Dedifferentiated amniotic fluid mesenchymal stem cell (primary cell): Measurements from ENCODE around the gene TSPO2.
"Not testable (repeated sequence)": the region's sequence is repeated elsewhere in the genome, so short reads cannot be mapped to it uniquely, and the experiment has no call there.

Experiments used
- DNase-seq: peaks from one replicate; pipeline ENCODE4 v3.0.0-alpha.2; 2016; ENCODE audit errors: extremely low spot score

Gene TSPO2, protein sequence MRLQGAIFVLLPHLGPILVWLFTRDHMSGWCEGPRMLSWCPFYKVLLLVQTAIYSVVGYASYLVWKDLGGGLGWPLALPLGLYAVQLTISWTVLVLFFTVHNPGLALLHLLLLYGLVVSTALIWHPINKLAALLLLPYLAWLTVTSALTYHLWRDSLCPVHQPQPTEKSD

DNA sequence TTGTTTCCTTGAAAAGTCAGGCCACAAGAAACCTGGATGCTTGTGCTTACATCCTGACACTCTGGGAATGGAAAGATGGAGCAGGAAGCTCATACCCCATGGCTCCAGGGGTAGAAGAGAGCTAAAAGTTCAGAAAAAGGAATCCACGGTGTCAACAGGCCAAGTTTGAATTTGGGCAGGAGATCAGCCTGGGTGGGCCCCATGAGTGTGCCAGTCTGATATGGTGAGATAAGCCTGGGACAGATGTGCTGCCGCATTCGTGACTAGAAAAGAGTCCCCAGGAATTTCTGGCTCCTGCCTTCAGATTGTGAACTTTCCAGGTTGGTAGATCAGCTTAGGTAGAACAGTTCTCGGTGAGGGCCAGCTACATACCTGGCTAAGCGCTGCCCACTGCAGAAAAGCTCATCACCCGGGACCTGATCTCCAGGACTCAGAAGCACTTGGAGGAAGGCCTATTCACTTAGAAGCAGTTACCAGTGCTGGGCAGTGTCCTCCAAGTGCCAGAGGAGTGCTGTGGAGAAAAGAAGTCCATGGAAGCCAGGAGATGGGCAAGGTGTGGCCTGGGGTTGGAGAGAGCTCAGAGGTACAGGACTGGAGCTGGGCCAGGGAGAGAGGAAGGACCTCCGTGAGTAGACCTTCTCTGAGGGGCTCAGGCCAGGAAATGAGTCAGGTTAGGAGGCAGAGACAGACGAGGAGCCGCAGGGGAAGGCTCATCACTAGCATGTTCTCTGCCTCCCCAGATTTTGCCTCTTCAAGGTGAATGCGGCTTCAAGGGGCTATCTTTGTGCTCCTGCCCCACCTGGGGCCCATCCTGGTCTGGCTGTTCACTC, at the start of gene TSPO2:
Gene TSPO2, plus strand, starts transcription at position 242 of the 830 bp plus-strand sequence. Its CDS starts 519 bp downstream, at position 761.
- no peak for DNase-seq

DNA sequence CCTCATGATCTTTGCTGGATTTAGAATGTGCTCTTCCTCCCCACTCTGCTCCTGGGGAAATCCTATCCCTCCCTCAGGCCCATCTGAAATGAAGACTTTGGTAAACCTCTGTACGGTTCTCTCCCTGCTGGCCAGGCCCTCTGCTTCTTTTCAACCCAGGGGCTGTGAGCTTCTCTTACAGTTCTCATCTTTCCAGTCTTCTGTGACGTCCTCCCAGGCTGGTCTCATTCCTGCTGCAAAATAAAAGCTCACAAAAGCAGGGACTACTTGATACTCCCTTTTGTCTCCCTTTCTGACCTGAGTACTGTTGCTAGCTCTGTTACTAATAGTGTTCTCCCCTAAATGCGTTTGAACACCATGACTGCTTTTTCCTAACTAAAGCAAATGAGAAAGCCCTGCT, 49.5 kb upstream of the TSPO2 start:
- no peak for DNase-seq

DNA sequence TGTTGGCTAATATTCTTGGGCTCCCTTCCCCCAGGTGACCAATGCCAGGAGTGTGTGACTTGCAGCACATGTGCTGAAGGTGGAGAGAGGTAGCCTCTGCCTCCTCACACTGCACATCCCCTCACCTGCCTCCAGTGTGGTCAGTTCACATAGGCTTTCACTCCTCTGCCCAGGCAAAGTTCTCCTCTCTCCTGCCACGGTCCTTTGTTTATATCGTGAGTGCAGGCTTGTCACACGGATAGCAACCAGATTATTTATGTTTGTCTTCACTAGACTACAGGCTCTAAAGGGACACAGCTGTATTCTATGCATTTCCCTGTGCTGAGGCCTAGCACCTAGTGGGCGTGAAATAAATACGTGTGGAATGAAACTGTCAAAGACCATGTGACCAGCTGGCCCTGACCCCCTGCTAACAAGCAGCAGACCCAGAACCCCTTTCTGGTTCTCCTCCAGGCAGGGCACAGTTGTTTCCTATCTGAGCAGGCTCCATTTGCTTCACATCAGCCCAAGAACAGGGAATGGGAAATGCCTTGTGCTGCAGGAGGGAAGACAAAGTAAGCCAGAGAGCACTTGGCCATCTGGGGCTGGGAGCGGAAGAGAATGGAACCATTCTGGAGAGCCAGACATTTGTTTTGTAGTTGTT, 45.6 kb upstream of the TSPO2 start:
- no peak for DNase-seq

DNA sequence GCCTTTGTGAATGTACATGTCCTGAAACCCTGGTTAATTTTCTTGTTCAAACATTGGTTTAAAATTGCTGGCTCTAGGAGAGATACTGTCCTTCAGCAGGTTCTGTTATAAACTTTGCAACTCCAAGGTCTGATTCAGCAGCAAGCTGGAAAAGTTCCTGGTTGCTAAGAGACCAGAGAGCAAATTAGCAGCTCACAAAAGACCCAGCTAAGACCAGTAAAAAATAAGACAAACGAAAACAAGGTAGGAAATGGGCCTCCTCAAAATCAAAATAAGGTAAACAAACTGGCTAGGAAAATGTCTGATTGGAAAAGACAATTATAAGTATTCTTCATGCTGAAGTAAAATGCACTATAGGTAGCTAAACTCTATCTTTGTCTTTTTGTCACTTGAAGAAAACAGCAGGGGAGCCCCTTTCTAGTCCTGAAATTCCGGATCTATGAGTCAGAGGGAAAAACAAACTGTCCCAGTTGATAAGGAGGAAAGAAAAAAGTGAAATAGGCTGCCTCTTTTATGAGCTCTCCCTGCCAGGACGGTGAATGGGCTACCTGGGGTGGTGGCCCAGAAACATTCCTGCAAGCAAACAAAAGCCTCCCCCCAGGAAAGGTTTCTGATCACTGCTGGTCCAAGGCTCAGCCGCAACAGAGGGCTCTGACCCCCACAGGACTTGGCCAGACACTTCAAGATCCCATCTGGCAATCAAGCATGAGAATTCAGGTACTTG, 44.9 kb upstream of the TSPO2 start:
- peak; percentile 27 for DNase-seq

DNA sequence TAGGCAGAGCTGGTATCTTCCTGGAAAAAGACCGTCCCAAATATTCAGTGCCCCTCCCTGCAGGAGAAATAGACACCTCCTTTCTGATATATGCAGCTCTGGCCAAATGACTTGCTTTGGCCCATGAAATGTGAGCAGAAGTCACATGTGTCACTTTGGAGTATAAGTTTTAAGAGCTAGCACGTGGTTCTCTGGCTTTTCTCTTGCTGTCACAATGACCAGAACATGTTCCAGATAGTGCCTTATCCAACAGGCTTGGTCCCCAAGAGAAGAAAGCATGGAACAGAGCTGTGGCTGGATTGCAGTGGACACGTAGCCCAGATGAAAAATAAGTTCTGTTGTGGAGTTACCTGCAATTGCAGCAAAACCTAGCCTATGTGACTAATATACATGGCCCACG, 43.6 kb upstream of the TSPO2 start:
- no peak for DNase-seq

DNA sequence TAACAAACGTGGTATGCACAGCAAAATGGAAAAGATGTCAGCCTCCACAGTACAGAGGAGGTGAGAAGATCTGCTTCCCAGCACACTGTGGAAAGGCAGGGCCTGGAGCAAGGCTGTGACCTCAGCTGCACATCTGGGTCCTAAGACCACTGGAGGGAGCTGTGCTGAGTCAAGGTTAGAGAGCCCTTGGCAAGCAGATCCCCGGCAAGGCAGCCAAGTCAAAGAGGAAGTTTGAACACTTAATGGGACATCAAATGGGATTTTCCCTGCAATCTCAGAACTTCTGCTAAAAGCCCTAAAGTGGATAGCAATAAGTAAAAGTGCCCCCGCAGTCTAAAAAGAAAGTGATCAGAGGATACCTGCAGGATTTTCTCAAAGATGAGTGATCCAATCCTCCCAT, 42.7 kb upstream of the TSPO2 start:
- no peak for DNase-seq

DNA sequence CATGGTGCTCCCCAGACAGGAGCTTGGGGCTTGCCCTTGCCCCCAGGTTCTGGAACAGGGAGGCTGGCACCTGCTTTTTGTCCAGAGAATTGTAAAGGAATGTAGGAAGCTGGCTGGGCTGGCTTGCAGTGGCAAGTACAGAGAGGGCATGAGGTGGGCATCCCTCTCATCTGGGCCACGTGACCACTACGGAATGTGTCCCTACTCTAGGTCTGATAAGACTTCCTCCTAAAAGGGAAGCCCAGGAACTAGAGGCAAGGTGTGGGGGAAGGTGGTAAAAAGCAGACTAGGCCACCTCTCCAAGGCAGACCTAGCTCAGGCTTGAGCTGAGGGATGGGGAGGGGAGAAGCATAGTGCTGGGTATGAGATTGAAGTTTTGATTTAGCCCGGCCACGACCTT, 42.0 kb upstream of the TSPO2 start:
- no peak for DNase-seq

DNA sequence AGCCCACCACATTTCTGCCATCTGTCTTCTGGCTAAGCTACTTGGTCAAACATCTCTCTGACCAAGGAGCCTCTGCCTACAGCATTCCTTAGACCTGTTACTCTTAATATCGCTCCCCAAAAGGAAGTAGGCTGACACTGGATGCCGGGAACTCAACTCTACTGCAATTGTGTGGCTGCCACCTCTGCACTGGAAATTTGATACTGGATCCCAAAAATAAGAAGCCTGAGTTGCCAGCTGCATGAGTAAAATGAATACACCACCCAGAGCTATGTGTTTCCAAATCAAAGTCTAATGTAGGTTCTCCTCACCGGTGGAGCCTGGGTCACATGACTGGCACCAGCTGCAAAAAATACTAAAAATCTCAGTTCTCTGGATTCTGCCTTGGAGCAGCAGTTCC, 40.1 kb upstream of the TSPO2 start:
- DNase-seq = no peak

DNA sequence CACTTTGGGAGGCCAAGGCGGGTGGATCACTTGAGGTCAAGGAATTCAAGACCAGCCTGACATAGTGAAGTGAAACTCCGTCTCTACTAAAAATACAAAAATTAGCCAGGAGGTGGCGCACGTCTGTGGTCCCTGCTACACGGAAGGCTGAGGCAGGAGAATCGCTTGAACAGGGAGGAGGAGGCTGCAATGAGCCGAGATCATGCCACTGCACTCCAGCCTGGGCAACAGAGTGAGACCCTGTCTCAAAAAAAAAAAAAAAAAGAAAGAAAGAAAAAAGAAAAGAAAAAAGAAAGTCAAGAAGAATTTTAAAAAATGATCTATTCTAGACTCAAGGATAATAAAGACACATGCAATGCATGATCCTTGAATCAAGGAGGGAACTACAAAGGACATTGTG, 36.0 kb upstream of the TSPO2 start:
- DNase-seq = peak; percentile 40

DNA sequence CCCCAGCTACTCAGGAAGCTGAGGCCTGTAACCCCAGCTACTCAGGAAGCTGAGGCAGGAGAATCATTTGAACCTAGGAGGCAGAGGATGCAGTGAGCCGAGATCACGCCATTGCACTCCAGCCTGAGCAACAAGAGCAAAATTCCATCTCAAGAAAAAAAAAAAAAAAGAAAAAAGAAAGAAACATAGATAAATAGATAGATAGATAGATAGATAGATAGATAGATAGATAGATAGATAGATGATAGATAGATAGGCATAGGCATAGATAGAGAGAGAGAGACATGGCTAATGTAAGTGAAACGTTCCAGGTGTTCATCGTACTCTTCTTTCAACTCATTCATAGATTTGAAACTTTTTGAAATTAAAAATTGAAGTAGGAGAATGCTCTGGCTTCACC, 35.3 kb upstream of the TSPO2 start:
- not testable (repeated sequence) for DNase-seq

DNA sequence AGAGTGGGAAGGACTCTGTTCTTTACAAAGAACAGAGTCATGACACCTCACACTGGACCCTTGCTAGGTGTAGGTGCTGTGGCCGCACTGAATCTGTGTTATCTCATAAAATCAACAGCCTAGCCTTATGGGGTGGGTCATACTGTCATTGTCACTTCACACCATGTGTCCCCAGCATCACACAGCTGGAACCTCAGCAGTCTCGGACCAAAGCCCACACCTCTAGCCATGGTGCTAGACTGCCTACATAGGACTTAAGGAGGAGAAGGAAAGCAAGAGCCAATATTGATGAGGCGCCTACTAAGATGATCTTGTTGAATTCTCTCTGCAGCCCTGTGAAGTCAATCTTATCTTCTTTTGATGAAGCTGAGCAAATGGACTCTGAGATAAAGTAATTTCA, 34.3 kb upstream of the TSPO2 start:
- DNase-seq = no peak

DNA sequence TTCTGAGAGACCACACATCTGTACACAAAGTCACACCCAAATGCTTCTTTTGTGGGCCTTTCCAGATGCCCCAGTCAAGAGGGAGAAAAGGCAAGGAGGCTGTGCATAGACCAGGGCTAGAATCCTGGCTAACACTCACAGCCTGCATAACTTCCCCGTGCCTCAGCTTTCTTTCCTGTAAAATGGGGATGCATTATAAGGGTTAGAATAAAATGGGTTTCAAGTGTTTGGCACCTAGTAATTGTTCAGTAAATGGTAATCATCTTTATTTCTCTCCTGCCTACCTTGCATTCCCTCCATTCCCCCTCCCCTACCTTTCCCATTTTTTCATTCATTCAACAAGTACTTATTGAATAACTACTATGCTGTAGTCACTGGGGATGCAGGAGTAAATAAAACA, 32.6 kb upstream of the TSPO2 start:
- DNase-seq = no peak

DNA sequence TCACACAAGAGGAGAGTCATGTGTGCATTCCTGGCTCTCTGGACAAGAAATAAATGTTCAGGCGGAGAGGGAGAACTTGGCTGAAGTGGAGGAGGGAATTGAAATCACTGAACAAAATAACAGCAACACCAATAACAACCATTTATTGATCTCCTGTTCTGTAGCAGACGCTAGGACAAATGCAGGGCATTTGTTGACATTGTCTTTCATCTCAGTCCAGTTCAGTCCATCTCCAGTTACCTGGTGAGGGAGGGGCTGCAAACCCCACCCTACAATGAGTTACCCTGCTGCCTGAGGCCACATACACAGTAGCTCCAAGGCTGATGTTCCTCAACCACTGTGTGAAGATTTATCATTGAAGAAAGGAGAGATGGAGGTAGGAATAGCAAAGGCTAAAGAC, 30.6 kb upstream of the TSPO2 start:
- DNase-seq = no peak

DNA sequence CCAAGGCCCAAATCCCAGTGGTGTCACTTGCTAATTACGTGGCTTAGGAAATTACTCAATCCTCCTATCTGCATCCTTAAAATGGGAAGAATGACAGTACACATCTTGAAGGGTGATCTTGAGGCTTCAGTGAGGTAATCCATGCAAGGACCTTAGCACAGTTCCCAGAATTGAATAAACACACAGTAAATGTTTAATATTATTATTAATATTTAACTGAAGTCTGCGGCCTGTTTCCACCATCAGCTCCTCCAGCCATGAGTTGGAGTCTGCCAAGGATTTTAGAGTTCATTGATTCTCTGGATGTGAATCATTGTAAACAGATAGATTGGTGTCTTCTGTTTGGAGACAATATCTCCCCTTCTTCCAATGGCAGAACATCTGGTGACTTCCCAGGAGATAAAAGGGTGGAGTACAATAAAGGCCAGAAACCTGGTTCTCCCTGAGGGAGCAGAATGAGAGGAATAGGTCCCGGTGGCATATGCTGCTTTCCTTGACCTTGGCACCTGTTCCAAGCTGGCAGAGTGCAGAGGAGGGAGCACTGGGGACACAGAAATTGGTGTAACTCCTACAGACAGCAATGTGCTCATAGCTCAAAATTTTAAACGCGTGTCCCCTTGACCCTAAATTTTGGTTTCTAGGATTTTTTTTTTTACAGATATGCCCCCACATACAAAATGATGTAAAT, 28.7 kb upstream of the TSPO2 start:
- no peak for DNase-seq

DNA sequence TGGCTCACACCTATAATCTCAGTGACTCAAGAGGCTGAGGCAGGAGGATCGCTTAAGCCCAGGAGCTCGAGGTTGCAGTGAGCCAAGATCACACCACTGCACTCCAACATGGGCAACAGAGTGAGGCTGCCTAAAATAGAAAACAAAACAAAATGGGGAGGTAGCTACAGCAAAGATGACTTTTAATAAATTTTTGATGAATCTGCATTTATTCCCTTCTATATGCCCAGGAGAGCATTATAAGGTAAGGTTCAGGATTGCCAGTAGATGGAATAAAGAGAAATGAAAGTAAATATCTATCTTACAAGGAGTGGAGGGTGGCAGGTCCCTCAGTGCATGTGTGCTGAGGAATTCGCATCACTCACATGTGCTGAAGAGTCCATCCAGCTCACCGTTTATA, 27.5 kb upstream of the TSPO2 start:
- DNase-seq = no peak

DNA sequence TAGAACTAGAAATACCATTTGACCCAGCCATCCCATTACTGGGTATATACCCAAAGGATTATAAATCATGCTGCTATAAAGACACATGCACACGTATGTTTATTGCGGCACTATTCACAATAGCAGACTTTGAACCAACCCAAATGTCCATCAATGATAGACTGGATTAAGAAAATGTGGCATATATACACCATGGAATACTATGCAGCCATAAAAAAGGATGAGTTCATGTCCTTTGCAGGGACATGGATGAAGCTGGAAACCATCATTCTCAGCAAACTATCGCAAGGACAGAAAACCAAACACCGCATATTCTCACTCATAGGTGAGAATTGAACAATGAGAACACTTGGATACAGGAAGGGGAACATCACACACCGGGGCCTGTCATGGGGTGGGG, 26.4 kb upstream of the TSPO2 start:
- not testable (repeated sequence) for DNase-seq

DNA sequence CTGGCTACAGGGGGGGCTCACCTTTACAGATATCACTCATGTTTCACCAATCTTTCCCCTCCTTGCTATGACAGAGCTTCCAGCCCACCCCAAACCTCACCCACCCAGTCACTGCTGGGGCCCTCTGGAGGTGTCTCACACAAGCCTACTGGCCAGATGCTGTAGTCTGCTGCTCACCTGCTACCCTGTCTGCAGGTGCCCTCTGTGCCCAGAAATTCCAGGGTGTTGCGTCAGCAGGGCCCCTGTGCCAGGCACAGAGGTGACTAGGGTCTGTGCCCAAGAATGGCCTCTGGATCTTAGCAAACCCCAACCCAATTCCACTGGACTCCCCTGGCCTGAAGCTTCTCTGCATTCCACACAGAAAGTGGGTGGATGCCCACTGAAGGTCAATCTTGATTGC, 24.6 kb upstream of the TSPO2 start:
- DNase-seq = no peak

DNA sequence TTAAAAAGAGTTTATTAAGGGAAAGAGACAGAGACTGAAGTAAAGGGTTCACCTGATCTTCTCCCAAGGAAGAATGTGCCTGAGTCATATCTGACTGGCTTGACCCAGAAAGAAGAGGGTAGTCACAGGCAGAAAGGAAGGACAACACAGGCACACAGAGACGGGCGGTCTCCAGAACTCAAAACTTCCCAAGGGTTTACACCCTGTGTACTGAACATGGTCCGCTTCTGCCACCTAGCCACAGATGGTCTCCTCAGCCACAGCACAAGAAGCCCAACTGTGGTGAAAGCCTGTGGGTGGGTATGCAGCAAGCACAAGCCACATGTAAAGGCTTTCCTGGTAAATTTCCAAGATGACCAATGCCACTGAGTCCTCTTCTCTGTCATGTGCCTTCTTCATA, 20.4 kb upstream of the TSPO2 start:
- peak; percentile 56 for DNase-seq

DNA sequence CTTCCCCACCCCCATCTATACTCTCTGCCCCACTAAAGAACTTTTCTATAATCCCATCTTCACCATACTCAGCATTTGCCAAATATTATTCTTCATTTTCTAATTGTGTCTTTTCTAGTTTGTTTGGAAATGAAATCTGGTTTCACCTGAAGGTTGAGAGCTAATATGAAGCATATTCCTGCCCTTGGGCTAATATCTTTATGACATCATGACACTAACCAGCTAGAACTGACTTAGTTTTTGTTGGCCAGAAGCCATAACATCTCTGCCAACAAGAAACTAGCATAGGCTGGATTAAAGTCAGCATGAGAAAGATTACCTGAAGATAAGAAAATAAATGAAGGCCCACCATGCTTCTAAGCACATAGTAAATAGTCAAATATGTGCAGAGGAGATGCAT, 20.0 kb upstream of the TSPO2 start:
- DNase-seq = peak; percentile 31

DNA sequence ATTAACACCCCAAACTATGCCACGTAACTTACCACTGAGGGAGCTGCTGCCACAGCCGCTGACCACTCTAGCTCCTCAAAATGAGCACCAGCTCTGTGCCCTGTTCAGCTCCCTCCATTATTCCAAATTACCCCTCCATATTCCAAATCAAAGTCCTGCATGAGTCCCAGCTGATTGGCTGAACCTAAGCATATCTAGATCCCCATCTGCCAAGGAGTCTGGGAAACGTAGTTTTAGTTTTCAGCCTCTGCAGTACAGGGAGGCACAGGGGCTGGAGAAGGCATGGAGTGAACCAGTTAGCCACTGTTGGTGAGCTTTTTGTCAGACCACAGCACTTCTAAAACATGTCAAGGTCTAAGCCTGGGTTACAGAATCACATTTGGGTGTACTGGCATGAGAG, 19.2 kb upstream of the TSPO2 start:
- DNase-seq = no peak

DNA sequence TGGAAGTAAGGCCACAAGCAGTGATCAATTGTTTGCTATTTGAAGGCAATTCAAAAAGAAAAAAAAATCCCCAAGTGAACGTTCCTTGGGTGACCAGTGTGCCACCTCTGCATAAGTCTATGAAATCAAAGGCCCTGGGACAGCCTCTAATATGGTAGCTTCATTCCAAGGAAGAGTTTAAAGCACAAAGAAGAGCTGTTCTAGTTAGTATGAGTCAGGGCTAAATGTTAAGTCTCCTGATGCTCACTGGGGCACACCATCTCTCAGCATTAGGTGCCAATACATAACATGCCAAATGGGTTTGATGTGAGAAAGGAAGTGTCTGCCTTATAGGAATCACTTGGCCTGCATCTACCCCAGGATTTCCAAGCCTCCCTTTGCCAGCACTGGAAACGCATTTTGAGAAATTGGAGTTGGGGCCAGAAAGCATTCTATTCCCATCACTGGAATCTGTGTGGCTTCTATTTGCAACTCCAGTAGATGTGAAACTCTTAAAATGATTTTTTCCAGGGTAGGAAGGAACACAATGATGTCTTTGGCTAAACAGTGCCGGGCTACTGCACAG, 16.2 kb upstream of the TSPO2 start:
- no peak for DNase-seq

DNA sequence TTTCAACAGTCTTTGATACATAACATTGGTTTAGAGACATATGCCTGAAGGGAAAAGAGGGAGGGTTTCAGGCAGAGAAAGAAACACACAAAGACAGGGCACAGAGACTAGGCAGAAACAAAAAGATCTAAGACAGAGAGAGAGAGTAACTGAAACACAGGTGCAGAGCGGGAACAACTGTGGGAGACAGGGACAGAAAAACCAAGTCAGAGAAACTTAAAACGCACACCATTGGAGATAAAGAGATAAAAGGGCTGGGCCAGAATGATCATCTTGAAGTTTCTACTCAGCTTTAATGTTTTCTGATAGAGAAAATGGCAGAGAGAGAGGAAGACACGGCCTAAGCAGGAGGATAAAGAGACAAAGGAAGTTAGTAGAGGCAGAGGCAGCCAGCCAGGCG, 15.0 kb upstream of the TSPO2 start:
- no peak for DNase-seq
